AG08395 (cell line): ENCODE data around the gene TOX2.
"Not testable (repeated sequence)": the region's sequence is repeated elsewhere in the genome, so short reads cannot be mapped to it uniquely, and the experiment has no call there.

Source experiments
- DNase-seq: peaks from one replicate; pipeline ENCODE4 v3.0.0; 2012; ENCODE audit warnings: mixed read lengths, low spot score

TOX2 gene

DNA sequence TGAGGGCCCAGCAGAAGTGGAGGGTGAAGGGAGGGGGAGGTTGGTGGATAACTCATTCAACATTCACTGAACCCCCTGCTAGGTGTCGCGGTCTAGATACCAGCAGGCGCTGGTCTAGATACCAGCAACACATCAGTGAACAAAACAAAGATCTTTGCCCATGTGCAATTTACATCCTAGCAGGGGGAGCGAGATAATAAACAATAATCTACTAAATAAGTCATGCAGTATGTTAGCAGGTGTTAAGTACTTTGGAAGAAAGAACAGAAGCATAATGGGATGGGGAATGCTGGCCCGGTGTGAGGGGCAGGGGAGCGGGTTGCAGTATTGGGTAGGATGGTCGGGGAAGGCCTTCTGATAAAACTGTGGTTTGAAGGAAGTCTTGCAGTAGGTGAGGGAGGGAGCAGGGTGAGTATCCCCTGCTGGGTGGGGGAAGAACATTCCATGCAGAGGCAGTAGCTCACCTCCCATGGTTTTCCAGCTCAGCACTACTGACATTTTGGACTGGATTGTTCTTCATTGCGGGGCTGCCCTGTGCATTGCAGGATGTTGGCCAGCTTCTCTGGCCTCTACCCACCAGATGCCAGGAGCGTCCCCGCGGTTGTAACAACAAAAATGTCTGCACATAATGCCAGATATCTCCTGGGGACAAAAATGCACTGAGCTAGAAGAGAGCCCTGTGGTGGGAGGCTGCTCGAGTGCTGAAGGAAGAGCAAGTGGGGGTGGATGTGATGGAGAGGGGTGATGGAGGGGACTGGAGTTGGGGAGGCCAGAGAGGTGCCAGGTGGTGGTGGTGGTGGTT, 117.3 kb downstream of the TOX2 start:
- no peak for DNase-seq

DNA sequence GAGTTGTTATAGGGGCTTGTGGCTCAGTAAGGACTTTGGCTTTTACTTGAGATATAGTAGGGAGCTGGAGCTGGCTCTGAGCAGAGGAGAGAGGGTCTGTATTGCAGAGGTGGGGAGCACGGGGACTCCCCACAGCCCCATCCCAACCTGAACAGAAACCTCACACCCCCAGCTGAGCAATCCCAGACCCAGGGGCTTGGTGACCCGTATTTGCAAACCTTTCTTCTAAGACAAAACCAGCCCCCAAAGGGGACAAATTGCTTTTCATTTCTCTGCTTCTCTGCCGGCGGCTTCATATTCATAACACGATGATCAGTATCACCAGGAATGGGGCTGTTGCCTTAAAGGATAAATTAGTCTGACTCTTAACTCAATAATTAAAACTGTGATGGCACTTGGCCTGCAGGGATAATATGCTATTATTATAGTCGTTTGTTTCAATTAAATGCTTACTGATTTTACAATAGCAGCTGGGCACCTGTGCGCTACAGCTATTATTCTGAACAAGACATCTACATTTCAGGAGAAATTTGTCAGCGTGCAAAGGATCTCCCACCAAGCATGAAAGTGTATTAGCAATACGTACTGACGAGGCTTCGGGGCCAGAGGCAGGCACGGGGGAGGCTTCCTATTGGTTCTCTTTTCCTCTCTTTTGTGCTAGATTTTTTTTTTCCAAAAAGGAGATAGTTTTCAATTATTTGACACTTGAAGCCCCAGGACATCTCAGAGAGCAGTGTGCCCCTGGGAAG, 118.1 kb downstream of the TOX2 start:
- DNase-seq: no peak

DNA sequence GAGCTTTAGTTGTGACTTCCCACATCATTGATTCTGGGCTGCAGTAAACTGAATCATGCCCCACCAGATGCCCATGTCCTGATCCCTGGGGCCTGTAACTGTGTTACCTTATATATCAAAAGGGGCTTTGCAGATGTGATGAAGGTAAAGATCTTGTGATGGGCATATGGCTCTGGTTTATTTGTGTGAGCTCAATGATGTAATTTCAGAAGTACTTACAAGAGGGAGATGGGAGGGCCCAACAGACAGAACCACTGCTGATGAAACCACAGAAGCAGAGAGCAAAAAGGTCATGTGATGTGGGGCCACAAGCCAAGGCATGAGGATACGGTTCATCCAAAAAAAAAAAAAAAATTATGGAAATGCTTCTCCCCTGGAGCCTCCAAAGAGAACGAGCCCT, 118.7 kb downstream of the TOX2 start:
- no peak for DNase-seq

DNA sequence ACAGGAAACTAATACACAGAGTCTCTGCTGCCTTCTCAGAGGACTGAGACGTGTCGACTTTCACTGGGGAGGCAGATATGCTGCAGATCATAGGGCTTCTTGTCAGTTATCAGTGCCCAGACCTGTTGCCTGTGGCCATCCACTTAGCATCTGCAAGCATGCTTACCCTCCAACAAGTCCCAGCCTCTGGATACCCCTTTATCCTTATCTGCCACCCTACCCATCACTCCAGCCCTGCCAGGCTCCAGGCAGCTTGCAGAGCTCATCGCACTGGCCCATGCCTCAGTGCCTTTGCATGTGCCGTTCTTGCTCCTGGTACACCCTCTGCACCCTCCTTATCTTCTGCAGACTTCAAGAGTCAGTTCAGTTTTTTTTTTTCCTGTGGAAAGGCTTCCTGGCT, 119.2 kb downstream of the TOX2 start:
- DNase-seq: no peak

DNA sequence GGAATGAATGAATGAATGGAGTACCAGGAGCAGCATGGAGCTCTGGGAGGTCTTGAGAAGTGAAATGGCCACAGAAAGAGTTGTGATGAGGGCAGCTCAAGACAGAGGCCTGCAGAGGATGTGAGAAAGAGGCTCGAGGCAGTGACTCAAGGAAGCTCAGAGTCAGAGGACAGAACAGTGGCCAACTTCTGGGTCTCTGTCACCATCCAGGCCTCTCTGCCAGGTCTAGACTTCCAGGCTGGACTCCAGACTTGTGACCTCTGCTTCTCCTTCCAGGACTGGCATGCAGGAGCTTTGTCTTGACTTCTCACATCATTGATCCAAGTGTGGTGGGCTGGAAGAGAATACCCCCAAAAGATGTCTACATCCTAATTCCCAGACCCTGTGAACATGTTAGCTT, 119.8 kb downstream of the TOX2 start:
- DNase-seq: no peak

DNA sequence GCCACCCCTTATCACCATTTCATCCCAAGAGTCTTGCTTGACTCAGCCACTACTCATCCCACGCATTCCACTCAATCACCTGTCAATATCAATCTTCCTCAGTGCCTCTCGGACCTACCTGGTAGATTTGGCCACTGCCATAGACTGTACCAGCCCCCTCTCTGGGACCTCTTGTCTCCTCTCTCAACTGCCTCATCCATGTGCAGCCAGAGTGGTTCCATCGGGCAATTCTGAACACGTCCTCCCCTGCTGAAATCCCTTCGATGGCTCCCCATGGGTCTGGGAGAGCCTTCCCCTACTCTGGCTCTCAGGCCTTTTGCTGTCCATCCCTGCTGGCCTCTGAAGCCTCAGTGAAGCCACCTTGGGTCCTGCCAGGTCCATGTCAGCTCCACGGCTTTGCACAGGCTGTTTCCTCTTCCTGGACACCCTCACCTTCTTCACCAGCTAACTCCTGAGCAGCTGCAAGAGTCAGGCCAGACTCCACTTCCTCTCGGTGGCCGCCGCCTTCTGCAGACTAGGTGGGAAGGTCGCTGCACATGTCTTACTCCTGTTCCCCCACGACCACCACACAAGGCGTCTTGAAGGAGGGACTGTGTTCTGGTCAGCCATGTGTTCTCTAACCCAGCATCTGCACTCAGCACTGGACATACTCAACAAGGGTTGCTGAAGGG, 120.4 kb downstream of the TOX2 start:
- no peak for DNase-seq

DNA sequence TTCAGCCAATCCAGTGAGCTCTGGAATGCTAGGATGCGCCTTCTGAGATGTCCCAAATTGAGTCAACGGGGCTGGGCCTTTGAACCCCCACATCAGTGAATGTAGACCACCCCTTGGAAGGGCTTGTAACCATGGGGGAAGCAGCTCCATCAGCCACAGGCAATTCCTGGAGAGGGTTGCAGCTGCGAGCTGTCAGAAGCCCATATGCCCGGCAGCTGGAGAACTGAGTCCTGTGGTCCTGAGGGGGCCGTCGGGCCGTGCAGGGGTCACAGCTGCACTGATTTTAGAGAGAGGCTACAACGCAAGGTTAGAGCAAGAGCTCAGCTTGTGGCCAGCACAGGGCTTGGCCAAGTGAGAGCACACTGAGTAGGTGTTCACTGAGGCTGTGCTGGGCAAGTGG, 121.3 kb downstream of the TOX2 start:
- DNase-seq: no peak

DNA sequence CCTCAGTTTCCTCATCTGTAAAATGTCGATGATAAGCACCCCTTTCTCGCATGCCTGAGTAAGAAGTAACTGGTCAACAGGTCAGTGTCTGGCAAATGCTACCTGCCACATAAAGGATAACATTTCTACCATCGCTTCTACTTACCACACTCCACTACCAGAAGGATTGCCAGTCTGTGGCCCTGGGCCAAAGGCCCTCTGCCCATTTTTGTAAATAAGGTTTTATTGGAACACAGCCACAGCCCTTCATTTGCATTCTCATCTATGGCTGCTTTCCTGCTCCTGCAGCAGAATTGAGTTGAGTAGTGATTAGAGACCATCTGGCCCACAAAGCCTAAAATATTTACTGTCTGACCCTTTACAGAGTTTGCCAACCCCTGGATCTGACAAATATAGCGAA, 121.8 kb downstream of the TOX2 start:
- no peak for DNase-seq

DNA sequence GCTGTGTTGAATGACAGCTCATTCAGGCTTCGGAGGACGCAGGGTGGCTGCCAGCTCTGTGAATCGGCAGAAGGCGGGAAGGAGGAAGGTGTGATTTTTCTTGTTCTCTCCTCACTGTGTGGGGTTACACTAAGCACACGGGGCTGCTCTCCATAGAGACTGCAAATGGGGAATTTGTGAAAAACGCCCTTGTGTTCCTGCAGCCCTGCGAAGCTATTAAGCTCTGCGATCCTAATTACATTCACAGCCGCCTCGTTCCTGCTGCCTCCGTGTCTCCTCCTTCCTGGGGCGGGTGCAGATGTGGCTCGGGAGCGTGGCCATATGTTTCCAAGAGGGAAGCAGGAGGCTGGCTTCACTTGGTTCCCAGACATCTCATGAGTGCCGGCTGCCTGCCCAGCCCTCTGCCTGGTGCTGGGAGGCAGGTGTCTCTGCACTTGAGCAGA, 124.0 kb downstream of the TOX2 start:
- peak; percentile 27 for DNase-seq

DNA sequence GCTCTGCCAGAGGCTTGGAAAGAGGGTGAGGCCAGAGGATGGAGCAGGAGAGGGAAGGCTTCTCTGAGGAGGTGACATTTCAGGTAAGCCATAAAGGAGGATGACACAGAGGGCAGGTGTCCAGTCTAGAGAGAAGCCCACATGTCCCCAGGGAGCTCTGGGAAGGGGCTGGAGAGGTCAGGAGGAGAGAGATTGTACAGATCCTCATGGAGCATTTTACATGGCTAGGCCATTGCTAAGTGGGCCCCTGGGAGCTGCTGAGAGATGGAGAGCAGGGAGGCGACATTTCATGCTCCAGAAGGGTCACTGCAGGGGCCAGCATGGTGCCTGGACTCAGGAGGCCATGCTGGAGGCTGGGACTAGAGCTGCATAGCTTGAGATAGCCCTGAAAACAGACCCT, 124.5 kb downstream of the TOX2 start:
- DNase-seq: no peak

DNA sequence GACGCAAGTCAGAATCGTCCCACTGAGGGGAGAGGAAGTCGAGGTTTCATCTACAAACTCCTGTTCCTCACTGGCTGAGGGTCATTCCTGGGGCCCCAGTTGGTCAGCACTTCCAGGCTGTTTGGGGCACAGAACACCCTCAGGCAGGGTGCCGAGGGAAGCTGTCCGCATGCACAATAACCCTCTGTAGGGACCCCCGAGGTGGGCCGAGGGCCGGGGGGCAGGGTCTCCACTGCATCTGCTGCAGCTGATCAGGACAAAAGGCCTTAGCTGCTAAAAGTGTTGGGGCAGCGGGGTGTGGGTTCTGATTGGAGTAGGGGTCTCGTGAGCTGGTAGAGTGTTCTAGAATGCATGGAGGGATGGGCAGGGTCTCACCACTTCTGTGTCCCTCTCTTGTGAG, 125.1 kb downstream of the TOX2 start:
- DNase-seq: no peak

DNA sequence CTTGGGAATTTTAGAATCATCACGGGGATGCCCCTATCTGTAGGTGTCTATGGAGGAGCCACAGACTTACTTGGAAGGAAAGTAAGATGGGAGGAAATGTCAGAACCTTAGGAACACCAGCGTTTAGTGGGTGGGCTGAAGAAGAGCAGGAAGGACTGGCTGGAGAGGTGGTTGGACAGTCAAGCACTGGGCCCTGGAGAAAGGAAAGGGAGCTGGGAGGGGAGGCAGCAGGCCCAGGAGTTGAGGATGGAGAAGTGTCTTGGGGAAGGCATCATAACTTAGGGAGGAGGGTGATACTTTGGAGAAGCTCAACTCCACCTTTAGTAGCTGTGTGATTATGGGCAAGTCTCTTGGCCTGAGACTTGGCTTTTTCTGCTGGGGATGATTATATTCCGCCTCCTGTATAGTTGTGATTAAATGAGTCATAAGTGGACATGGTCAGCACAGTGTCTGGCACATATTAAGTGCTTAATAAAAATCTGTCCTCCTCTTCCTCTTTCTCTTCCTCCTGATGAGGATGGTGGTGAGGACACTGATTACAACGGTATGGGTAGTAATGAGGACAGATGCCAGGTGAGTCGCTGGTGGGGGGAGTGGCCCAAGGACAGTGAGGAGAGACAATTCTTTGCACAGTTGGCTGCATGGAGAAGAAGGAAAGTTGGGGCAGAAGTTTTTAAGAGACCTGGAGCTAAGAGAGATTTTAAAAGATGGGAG, 125.7 kb downstream of the TOX2 start:
- no peak for DNase-seq

DNA sequence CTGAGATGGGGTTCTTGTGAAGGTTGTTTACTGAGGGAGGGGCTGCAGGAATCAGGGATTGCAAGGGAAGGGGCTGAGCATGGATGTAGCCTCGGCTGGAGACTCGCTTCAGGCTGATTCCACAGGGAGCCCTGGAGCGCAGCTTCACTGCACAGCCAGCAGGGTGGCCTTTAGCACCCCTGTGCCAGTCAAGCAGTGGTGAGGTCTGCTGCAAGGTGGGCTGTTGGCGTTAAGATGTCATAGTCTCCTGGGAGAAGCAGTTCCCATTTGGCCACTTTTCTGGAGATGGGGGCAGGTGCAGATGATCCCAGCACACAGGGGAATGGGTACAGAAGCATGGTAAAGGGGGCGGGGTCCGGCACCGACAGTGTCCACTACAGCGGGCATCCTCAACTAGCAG, 126.3 kb downstream of the TOX2 start:
- no peak for DNase-seq

DNA sequence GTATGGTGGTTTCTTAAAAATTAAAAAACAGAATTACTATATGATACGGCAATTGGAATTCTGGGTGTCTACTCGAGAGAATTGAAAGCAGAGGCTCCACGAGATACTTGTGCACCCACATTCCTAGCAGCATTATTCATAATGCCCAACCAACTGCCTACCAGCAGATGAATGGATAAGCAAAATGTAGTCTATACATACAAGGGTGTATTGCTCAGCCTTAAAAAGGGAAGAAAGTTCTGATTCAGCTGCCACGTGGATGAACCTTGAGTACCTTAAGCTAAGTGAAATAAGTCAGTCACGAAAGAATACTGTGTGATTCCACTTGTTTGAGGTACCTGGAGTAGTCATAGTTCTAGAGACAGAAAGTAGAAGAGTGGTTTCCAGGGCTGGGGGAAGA, 130.1 kb downstream of the TOX2 start:
- not testable (repeated sequence) for DNase-seq

DNA sequence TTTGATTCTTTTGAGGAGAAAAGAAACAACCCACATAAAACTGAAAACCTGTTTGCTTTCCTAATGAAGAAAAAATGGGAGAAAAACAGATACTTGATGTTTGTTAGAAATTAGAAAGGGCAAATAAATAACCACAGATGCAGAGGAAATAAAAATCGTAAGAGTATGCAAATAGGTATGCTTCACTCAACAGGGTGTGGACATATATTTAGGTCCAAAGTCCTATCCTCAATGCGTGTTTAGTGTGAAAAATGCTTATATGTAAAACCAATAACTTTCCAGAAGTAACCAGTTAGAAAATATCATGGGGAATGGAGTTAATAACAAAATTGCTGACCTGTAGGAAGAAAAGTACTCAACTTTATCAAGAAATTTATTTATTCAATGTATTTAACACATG, 135.7 kb downstream of the TOX2 start:
- DNase-seq: no peak

DNA sequence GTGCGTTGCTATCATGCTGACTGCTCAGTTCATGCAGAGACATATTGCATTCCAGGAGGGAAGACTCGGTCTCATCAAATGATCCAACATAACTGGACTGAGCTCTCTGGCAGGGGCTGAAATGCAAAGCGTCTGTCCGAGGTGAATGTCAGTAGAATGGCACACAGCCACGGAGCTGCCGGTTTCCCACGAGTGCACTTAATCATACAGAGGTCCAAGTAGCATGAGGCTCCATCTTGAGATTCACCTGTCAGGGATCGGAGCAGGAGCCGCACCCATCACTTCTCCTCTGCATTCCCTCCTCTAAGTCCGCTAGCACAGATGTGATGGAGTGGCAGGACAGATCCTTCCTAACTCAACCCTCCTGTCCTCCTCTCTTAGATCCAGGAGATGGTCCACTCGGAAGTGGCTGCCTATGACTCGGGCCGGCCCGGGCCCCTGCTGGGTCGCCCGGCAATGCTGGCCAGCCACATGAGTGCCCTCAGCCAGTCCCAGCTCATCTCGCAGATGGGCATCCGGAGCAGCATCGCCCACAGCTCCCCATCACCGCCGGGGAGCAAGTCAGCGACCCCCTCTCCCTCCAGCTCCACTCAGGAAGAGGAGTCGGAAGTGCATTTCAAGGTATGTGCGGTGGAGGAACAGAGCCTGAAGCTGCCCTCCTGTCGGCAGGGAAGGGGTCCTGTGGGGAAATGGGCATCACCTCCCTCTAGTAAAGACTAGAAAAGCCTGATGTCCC, 136.4 kb downstream of the TOX2 start:
- DNase-seq: no peak

DNA sequence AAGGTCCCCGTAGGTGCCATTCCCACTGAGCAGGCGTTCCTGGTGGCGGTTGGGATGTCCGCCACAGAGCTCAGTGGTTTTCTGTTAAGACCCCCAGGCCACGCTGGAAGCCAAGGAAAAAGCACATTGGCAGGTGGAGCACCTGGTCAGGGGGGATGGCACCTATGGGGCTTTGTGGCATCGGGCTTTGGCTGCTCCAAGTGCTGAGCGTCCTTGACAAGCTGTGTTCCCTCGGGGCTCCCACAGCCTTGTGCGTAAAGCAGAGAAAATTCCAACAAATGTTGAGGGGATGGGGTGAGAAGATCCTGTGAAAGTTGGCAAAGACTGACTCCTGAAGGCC, 137.0 kb downstream of the TOX2 start:
- no peak for DNase-seq

DNA sequence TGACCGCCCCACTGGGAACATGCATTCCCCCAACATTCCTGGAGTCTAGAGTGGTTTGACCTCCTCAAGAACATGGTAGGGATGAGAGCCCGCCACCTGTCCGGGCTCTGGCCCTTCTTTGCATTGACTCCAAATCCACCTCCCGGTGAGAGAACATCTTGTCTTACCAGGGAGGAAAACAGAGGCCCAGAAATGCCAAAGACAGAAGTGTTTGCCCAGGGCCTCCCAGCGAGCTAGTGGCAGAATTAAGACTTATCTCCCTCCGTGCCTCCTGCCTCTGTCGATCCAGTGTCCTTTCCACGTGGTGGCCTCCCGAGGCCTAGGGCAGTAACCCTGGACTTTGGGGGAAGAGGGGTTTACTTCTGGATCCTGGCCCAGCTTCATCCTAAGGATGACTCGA, 137.5 kb downstream of the TOX2 start:
- no peak for DNase-seq

DNA sequence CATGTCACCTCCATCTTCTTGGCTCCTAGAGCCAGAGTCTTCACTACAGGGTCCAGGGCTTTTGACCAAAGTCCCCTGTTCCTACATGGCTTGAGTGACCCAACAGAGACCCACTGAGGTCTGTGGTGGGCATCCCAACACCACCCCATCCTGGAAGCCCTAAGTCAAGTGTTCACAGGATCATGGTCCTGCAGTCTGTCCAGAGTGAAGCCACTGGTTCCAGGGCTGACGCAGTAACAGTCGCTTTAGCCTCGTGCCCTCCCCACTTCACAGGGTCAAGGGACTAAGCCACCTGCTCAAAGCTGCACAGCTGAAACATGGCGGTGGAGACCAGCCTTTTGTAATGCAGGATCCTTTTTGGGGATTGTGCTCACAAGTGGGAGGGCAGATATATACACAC, 138.4 kb downstream of the TOX2 start:
- no peak for DNase-seq

DNA sequence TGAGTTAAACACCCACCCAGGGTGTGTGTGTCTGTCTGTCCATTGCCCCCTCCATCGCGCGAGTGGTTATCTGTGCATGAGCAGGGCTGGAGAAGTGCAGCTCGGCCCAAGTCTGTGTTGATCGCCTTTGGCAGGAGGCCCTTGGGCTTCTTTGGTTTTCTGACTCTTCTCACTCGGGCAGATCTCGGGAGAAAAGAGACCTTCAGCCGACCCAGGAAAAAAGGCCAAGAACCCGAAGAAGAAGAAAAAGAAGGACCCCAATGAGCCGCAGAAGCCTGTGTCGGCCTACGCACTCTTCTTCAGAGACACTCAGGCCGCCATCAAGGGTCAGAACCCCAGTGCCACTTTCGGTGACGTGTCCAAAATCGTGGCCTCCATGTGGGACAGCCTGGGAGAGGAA, 139.5 kb downstream of the TOX2 start:
- no peak for DNase-seq

DNA sequence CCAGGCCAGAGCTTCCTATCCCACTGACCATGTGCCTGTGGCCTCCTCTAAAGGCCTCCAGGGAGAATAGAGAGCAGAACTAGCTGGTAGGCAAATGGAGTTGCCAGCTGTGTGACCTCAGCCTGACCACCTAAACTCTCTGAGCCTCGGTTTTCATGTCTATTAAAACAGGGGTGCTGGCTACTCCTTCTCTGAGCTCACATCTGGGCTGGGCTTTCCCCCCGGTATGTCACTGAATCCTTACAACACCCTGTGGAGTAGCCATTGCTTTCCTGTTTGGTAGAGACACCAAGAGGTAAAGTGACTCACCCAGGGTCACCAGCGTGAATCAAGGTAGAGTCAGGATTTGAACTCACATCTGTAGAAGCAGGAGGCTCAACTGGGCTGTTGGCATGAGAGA, 140.2 kb downstream of the TOX2 start:
- DNase-seq: no peak
